LNCAP (cell line): Measurements from ENCODE around the gene OLFML3.

Source experiments
- CTCF ChIP-seq: fragments of 450-650 bp; IDR thresholded peaks from 2 replicates; pipeline ENCODE4 v1.5.1; 2017; ENCODE audit warnings: mild to moderate bottlenecking

The OLFML3 gene

GRCh38 chr1:113951719-113952118 lies 27.6 kb upstream of the OLFML3 start:
- no peak for TF ChIP-seq CTCF

- no peak for TF ChIP-seq CTCF
Observed at GRCh38 chr1:113957984-113958383, 21.3 kb upstream of the OLFML3 start.

- no peak for TF ChIP-seq CTCF
Observed at GRCh38 chr1:113958691-113959090, 20.6 kb upstream of the OLFML3 start.

- no peak for TF ChIP-seq CTCF
Observed at GRCh38 chr1:113963281-113963906, 15.9 kb upstream of the OLFML3 start.

GRCh38 chr1:113965703-113966412 lies 13.4 kb upstream of the OLFML3 start:
- no peak for TF ChIP-seq CTCF

GRCh38 chr1:113972954-113973353 lies 6.3 kb upstream of the OLFML3 start:
- TF ChIP-seq CTCF = no peak

GRCh38 chr1:113975211-113975895 lies 3.9 kb upstream of the OLFML3 start:
- no peak for TF ChIP-seq CTCF
